Chondrocyte (in vitro differentiated cells): ENCODE measurements around the gene RHEB. TPM values are rescaled to one million over a fixed set of nuclear protein-coding genes. Genes with fewer than 3 reads are reported as not detected.

ENCODE experiments used
- DNase-seq: peaks from one replicate; pipeline ENCODE4 v3.0.0; 2021; ENCODE audit warnings: mixed read lengths, low spot score
- H3K27ac Mint-ChIP-seq: one replicate; pipeline ENCODE4 v1.8.0; 2021; ENCODE audit warnings: mild to moderate bottlenecking, moderate library complexity, mixed read lengths; ENCODE audit not compliant: unreplicated experiment
- H3K27me3 Mint-ChIP-seq: 2 replicates; pipeline ENCODE4 v1.8.0; 2021; ENCODE audit warnings: low read depth, mixed read lengths
- H3K36me3 Mint-ChIP-seq: 2 replicates; pipeline ENCODE4 v1.8.0; 2021; ENCODE audit warnings: low read depth, mixed read lengths
- H3K4me1 Mint-ChIP-seq: 2 replicates; pipeline ENCODE4 v1.8.0; 2021; ENCODE audit warnings: low read depth, mild to moderate bottlenecking, mixed read lengths
- H3K4me3 Mint-ChIP-seq: one replicate; pipeline ENCODE4 v1.8.0; 2021; ENCODE audit warnings: mild to moderate bottlenecking, moderate library complexity, mixed read lengths; ENCODE audit not compliant: unreplicated experiment
- H3K9me3 Mint-ChIP-seq: 2 replicates; pipeline ENCODE4 v1.8.0; 2021; ENCODE audit warnings: low read depth, mixed read lengths
- total RNA-seq: library from RNA; stranded (reverse); gene quantifications from 3 replicates; pipeline ENCODE4 v1.2.1, GENCODE V29; 2021
- TF ChIP-seq, protein P1 (sequence below): fragments of 200-600 bp; sonication (generic); IDR thresholded peaks from 2 replicates; pipeline ENCODE4 v1.5.0; 2021; ENCODE audit warnings: antibody characterized with exemption, mild to moderate bottlenecking, moderate library complexity

RHEB gene
- total RNA-seq, 1 donor from 2014 or later, result 126 TPM

DNA sequence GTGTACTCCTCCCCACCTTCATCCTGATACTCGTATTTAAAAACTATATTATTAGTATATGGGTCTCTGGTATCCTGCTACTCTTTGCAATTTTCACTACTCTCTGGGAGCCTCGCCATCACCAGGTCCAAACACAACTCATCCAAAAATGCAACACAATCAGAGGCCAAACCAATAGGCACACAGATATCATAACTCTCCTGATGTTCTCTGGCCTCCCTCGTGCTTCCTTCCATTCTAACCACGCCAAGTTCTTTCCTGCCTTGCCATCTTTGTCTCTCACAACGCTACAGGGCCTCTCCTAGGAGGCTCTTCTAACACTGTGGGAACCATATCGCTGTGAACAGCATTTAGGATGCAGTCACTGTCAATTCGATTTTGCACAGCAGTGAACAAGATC is 7.3 kb downstream of the RHEB start:
- TF ChIP-seq, protein P1, sequence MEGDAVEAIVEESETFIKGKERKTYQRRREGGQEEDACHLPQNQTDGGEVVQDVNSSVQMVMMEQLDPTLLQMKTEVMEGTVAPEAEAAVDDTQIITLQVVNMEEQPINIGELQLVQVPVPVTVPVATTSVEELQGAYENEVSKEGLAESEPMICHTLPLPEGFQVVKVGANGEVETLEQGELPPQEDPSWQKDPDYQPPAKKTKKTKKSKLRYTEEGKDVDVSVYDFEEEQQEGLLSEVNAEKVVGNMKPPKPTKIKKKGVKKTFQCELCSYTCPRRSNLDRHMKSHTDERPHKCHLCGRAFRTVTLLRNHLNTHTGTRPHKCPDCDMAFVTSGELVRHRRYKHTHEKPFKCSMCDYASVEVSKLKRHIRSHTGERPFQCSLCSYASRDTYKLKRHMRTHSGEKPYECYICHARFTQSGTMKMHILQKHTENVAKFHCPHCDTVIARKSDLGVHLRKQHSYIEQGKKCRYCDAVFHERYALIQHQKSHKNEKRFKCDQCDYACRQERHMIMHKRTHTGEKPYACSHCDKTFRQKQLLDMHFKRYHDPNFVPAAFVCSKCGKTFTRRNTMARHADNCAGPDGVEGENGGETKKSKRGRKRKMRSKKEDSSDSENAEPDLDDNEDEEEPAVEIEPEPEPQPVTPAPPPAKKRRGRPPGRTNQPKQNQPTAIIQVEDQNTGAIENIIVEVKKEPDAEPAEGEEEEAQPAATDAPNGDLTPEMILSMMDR, result no peak
- DNase-seq, result no peak
- Mint-ChIP-seq H3K27me3 (no peaks in the 10 kb centered on the region), H3K4me1 (peaks cover 82% of the 10 kb centered on the region), H3K9me3 (peaks cover 11% of the 10 kb centered on the region), H3K27ac (no peak overlapping the region), H3K4me3 (no peak overlapping the region), H3K36me3 (no peaks in the 10 kb centered on the region)

DNA sequence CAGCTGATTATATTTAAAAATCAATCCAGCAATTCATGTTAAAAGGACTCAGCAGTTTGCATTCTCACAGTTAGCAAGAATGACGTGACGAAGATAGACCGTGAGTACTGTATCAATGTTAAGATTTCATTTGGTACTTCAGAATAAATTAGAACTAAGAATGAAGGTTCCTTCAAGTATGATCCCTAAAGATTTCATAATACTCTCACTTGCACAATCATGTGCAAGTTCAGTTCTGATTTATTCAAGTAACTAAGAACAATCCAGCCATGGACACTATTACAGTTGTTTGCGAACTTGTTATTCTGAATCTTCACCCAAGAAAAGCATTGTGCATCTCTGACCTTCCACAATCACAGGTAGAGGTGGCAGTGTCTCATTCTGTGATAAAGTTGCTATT is 7.7 kb downstream of the RHEB start:
- TF ChIP-seq, protein P1, result no peak
- H3K9me3 Mint-ChIP-seq, result peaks cover 11% of the 10 kb centered on the region
- no peaks in the 10 kb centered on the region for H3K36me3 Mint-ChIP-seq
- H3K27me3 Mint-ChIP-seq, result no peaks in the 10 kb centered on the region
- H3K27ac Mint-ChIP-seq, result no peak overlapping the region
- no peak for DNase-seq
- H3K4me1 Mint-ChIP-seq, result peaks cover 82% of the 10 kb centered on the region
- no peak overlapping the region for H3K4me3 Mint-ChIP-seq

- Mint-ChIP-seq H3K27me3 (no peaks in the 10 kb centered on the region), H3K9me3 (peaks cover 11% of the 10 kb centered on the region), H3K27ac (no peak overlapping the region), H3K4me3 (no peak overlapping the region), H3K36me3 (no peaks in the 10 kb centered on the region), H3K4me1 (peaks cover 82% of the 10 kb centered on the region)
- TF ChIP-seq, protein P1, result no peak
- no peak for DNase-seq
Observed at GRCh38 chr7:151511270-151511669, 8.4 kb downstream of the RHEB start.

- H3K4me1 Mint-ChIP-seq, result peaks cover 78% of the 10 kb centered on the region
- H3K4me3 Mint-ChIP-seq, result no peak overlapping the region
- H3K27me3 Mint-ChIP-seq, result no peaks in the 10 kb centered on the region
- no peak for DNase-seq
- peak overlapping the region; percentile 79 for H3K27ac Mint-ChIP-seq
- peaks cover 11% of the 10 kb centered on the region for H3K9me3 Mint-ChIP-seq
- TF ChIP-seq, protein P1, result no peak
- no peaks in the 10 kb centered on the region for H3K36me3 Mint-ChIP-seq
Observed at GRCh38 chr7:151509670-151510333, 9.9 kb downstream of the RHEB start.

DNA sequence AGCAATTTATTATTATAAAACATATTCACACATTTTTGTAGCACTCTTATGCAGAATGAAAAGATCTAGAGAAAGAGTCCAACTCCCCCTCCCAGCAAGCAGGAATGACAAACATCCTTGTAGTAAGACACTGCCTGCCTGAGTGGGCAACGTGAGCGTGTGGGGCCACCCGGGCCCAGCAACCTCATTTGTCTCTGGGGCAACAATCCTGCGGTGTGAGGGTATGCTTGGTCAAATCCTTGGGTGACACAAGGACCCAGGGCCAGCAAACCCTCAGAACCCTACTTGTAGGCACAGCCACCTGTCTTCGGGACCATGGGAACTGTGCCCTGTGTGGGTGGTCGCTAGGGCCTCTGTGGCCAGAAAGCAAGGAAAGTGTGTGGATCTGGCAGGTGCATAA is 10.7 kb downstream of the RHEB start:
- peaks cover 73% of the 10 kb centered on the region for H3K4me1 Mint-ChIP-seq

More for the DNA sequence above, 10.7 kb downstream of the RHEB start:
- no peak for DNase-seq
- H3K9me3 Mint-ChIP-seq, result peaks cover 5% of the 10 kb centered on the region
- TF ChIP-seq, protein P1, result no peak
- H3K36me3 Mint-ChIP-seq, result no peaks in the 10 kb centered on the region
- peak overlapping the region; percentile 70 for H3K27ac Mint-ChIP-seq
- H3K4me3 Mint-ChIP-seq, result no peak overlapping the region
- H3K27me3 Mint-ChIP-seq, result no peaks in the 10 kb centered on the region
